Measurements from ENCODE around the gene N4BP2L1. TPM values are rescaled to one million over a fixed set of nuclear protein-coding genes. Genes with fewer than 3 reads are reported as not detected.

The N4BP2L1 gene
- total RNA-seq, 1 experiment from 2014 or later, result 1.1 TPM

DNA sequence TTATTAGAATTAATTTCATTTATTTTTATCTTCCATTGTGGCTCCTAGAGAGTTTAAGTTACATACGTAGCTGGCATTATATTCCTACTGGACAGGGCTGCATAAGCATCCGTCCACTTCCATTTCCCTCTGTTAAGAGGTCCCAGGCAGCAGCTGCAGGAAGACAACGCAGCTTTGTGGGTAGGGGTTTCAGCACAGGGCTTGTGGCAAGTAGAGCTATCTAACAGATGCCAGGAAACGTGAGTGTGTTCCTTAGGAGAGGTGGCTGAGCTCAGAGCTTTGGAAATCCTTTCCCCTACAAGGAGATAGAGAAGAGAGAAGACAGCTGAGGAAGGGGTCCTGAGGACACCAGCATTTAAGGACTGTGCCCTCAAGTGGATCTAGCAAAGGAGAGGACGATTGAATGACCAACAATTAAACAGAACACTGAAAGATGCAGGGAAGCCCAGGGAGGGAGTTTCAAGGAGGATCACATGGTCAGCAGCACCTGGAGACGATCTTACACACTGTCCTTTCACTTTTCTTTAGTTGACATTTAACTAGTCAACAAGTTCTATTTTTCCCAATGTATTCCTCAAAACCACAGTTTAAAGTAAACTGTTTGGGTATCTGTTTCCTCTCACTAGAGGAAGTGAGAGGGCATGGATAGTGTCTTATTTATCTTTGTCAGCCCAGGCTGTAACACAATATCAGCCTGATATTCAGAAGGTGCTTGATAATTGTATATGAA, 2.3 kb upstream of the N4BP2L1 start:
- Histone ChIP-seq H3K9ac (ENCODE audit: low read length) (no peak overlapping the region), H3K4me2 (ENCODE audit: low read length) (no peak overlapping the region), H3K4me1 (ENCODE audit: control insufficient read depth in 1 of 2, insufficient read depth in 2 of 2, low read length in 2 of 2) (no peaks in the 10 kb centered on the region), H3K4me3 (replicated peaks in 1 of 2; ENCODE audit: low read depth in 1 of 2, low read length in 2 of 2) (no peak overlapping the region), H3K9me2 (ENCODE audit: insufficient read depth) (no peaks in the 10 kb centered on the region), H2AFZ (ENCODE audit: low read depth, low read length, poor library complexity, severe bottlenecking) (no peak overlapping the region), H4K20me1 (ENCODE audit: insufficient read depth) (no peaks in the 10 kb centered on the region), H3K9me3 (ENCODE audit: control insufficient read depth in 1 of 2, insufficient read depth in 1 of 2, low read depth in 1 of 2, low read length in 2 of 2) (no peaks in the 10 kb centered on the region), H3K27ac (ENCODE audit: low read depth, low read length) (no peak overlapping the region), H3K36me3 (ENCODE audit: control insufficient read depth in 1 of 2, insufficient read depth in 2 of 2, low read length in 2 of 2) (0 out of 4 replicates have a peak, but pooled peaks cover 0 to 2% of the 10 kb centered on the region in 2 experiments), H3K27me3 (ENCODE audit: insufficient read depth, low read length) (no peaks in the 10 kb centered on the region), H3K79me2 (ENCODE audit: insufficient read depth, low read length) (no peaks in the 10 kb centered on the region)
- no peak for ATAC-seq
- CTCF ChIA-PET, result no interaction called here
- intact Hi-C loops (cut with micrococcal nuclease), result no loop called here
- POLR2A ChIA-PET, result no interaction called here
- RAD21 ChIA-PET (ENCODE audit: low non-redundant PET in 1 of 2, low total read pairs in 2 of 2, uncharacterized antibody in 2 of 2, unreplicated experiment in 2 of 2), result no interaction called here
- no peak for DNase-seq (ENCODE audit: low read depth, low spot score)
- TF ChIP-seq TCF7L2 (IDR thresholded peaks at IDR 0.05; ENCODE audit: borderline replicate concordance, extremely low read depth, insufficient read depth, insufficient read length), result no peak
- BruUV-seq (replicated peaks), result no TSS peak

GRCh38 chr13:32429433-32429909, 1.5 kb upstream of the N4BP2L1 start:
- ATAC-seq (no peak), DNase-seq (ENCODE audit: low read depth, low spot score) (no peak)
- no peak overlapping the region for H3K27ac ChIP-seq (ENCODE audit: low read depth, low read length)
- no peak overlapping the region for H2AFZ ChIP-seq (ENCODE audit: low read depth, low read length, poor library complexity, severe bottlenecking)
- H3K9ac ChIP-seq (ENCODE audit: low read length), result no peak overlapping the region
- no peaks in the 10 kb centered on the region for H3K9me3 ChIP-seq (ENCODE audit: control insufficient read depth in 1 of 2, insufficient read depth in 1 of 2, low read depth in 1 of 2, low read length in 2 of 2)
- TF ChIP-seq SIN3A (IDR thresholded peaks at IDR 0.05; ENCODE audit: low read depth), result no peak
- no peaks in the 10 kb centered on the region for H3K9me2 ChIP-seq (ENCODE audit: insufficient read depth)
- intact Hi-C loops (cut with micrococcal nuclease), result no loop called here
- H3K4me2 ChIP-seq (ENCODE audit: low read length), result no peak overlapping the region
- RAD21 ChIA-PET (ENCODE audit: low non-redundant PET in 1 of 2, low total read pairs in 2 of 2, uncharacterized antibody in 2 of 2, unreplicated experiment in 2 of 2), result no interaction called here
- no peaks in the 10 kb centered on the region for H3K27me3 ChIP-seq (ENCODE audit: insufficient read depth, low read length)
- POLR2A ChIA-PET, result no interaction called here
- CTCF ChIA-PET, result no interaction called here
- H3K79me2 ChIP-seq (ENCODE audit: insufficient read depth, low read length), result no peaks in the 10 kb centered on the region
- H3K4me1 ChIP-seq (ENCODE audit: control insufficient read depth in 1 of 2, insufficient read depth in 2 of 2, low read length in 2 of 2), result no peaks in the 10 kb centered on the region
- H4K20me1 ChIP-seq (ENCODE audit: insufficient read depth), result no peaks in the 10 kb centered on the region
- no peak overlapping the region for H3K4me3 ChIP-seq (replicated peaks in 1 of 2; ENCODE audit: low read depth in 1 of 2, low read length in 2 of 2)
- BruUV-seq (replicated peaks), result no TSS peak
- H3K36me3 ChIP-seq (ENCODE audit: control insufficient read depth in 1 of 2, insufficient read depth in 2 of 2, low read length in 2 of 2), result 0 out of 4 replicates have a peak, but pooled peaks cover 0 to 2% of the 10 kb centered on the region in 2 experiments

Measured in HCT116 (cell line).